ENCODE results near the gene RIPPLY2.
"Not testable (repeated sequence)": the region's sequence is repeated elsewhere in the genome, so short reads cannot be mapped to it uniquely, and the experiment has no call there.

RIPPLY2 gene

GRCh38 chr6:83860782-83861495, 7.8 kb downstream of the RIPPLY2 start:
- DNase-seq = no peak

- DNase-seq = no peak
Measured at GRCh38 chr6:83862776-83863471, 9.8 kb downstream of the RIPPLY2 start.

- DNase-seq = no peak
Measured at GRCh38 chr6:83867043-83867442, 13.9 kb downstream of the RIPPLY2 start.

GRCh38 chr6:83867527-83868161, 14.5 kb downstream of the RIPPLY2 start:
- DNase-seq = peak; percentile 17

- no peak for DNase-seq
Measured at GRCh38 chr6:83868639-83869038, 15.5 kb downstream of the RIPPLY2 start.

GRCh38 chr6:83870649-83871048, 17.5 kb downstream of the RIPPLY2 start:
- DNase-seq = no peak

- DNase-seq = no peak
Measured at GRCh38 chr6:83872386-83873118, 19.4 kb downstream of the RIPPLY2 start.

GRCh38 chr6:83873869-83874268, 20.7 kb downstream of the RIPPLY2 start:
- no peak for DNase-seq

GRCh38 chr6:83875843-83876242, 22.7 kb downstream of the RIPPLY2 start:
- DNase-seq = no peak

GRCh38 chr6:83878902-83879644, 25.9 kb downstream of the RIPPLY2 start:
- DNase-seq = no peak

- DNase-seq = no peak
Measured at GRCh38 chr6:83879746-83880145, 26.6 kb downstream of the RIPPLY2 start.

GRCh38 chr6:83883240-83883639, 30.1 kb downstream of the RIPPLY2 start:
- DNase-seq = no peak

GRCh38 chr6:83884523-83884922, 31.4 kb downstream of the RIPPLY2 start:
- DNase-seq = no peak

- no peak for DNase-seq
Measured at GRCh38 chr6:83885984-83886383, 32.8 kb downstream of the RIPPLY2 start.

- DNase-seq = no peak
Measured at GRCh38 chr6:83889621-83890020, 36.5 kb downstream of the RIPPLY2 start.

- no peak for DNase-seq
Measured at GRCh38 chr6:83890520-83890919, 37.4 kb downstream of the RIPPLY2 start.

GRCh38 chr6:83891586-83891985, 38.4 kb downstream of the RIPPLY2 start:
- no peak for DNase-seq

- no peak for DNase-seq
Measured at GRCh38 chr6:83893024-83893423, 39.9 kb downstream of the RIPPLY2 start.

GRCh38 chr6:83897094-83897493, 43.9 kb downstream of the RIPPLY2 start:
- not testable (repeated sequence) for DNase-seq

- DNase-seq = no peak
Measured at GRCh38 chr6:83901624-83902023, 48.5 kb downstream of the RIPPLY2 start.

- no peak for DNase-seq
Measured at GRCh38 chr6:83904395-83904794, 51.2 kb downstream of the RIPPLY2 start.

GRCh38 chr6:83905648-83906047, 52.5 kb downstream of the RIPPLY2 start:
- DNase-seq = no peak
